ENCODE measurements around the gene EXOSC3.

- TF ChIP-seq CTCF (IDR thresholded peaks at IDR 0.05) (peak in 2 of 6 experiments; percentile 13 to 37), POLR2A (IDR thresholded peaks at IDR 0.05) (peak in 1 of 4 donors; percentile 40), POLR2AphosphoS5 (IDR thresholded peaks at IDR 0.05) (peak in 1 of 2 donors; percentile 11), EP300 (IDR thresholded peaks at IDR 0.05) (no peak)
Measured at GRCh38 chr9:37753489-37754190, 31.2 kb downstream of the EXOSC3 start, which contains the start of gene TRMT10B.

Data from upper lobe of left lung (tissue), 4 donors.